GM23338 (cell line): ENCODE data around the gene JPH3.

ENCODE experiments used
- CREB1 ChIP-seq: fragments of 250-450 bp; sonication (Bioruptor Pico); IDR thresholded peaks from 2 replicates; pipeline ENCODE4 v1.5.0; 2020; ENCODE audit warnings: low read depth, mild to moderate bottlenecking, moderate library complexity
- EZH2 ChIP-seq: fragments of 200-600 bp; sonication (generic); IDR thresholded peaks from one replicate; pipeline ENCODE4 v1.8.0; 2017; ENCODE audit warnings: antibody characterized with exemption, mild to moderate bottlenecking, low read depth; ENCODE audit not compliant: unreplicated experiment
- EZH2phosphoT487 ChIP-seq: fragments of 200-600 bp; sonication (generic); IDR thresholded peaks from one replicate; pipeline ENCODE4 v1.8.1; 2018; ENCODE audit warnings: antibody characterized with exemption; ENCODE audit not compliant: unreplicated experiment
- JUNB ChIP-seq: IDR thresholded peaks from one replicate; pipeline ENCODE4 v1.6.1; 2016; ENCODE audit warnings: antibody characterized with exemption; ENCODE audit not compliant: unreplicated experiment
- POLR2AphosphoS5 ChIP-seq: IDR thresholded peaks from 2 replicates; pipeline ENCODE4 v1.6.1; 2016; ENCODE audit warnings: antibody characterized with exemption, low read depth
- ZNF114 ChIP-seq: fragments of 250-450 bp; sonication (Bioruptor Pico); IDR thresholded peaks from 2 replicates; pipeline ENCODE4 v1.5.0; 2020; ENCODE audit warnings: mild to moderate bottlenecking, moderate library complexity
- TF ChIP-seq, protein P1 (sequence below), 2 experiments: fragments of 200-600 bp in 1 of 2; sonication (generic) in 1 of 2; conservative IDR thresholded peaks; 2 replicates each; pipeline versions ENCODE4 v1.5.1 to v1.6.1; 2016 to 2017; ENCODE audit warnings: antibody characterized with exemption in 2 of 2, low read depth in 2 of 2, mild to moderate bottlenecking in 2 of 2, moderate library complexity in 1 of 2
- TF ChIP-seq, protein P2 (sequence below): IDR thresholded peaks from one replicate; pipeline ENCODE4 v1.6.1; 2018; ENCODE audit warnings: antibody characterized with exemption; ENCODE audit not compliant: unreplicated experiment

DNA sequence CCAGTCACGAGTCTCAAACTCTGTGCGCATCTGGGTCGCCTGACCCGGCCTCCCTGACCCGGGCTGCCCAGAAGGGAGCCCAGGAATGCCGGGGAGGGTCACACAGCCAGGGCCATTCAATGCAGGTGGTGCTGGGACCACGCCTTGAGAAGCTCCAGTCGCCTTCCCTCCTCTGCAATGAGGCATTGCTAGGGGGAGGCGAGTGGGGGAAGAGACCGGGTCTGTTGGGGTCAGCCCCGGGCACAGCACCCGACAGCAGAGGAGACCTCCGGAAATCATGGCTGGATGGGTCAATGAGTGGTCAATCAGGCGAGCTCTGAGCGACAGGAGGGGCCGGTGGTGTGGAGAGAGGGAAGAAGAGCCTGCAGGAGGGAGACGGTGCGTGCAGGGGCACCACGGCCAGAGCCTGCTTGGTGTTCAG, 13.3 kb downstream of the JPH3 start:
- TF ChIP-seq, protein P1, sequence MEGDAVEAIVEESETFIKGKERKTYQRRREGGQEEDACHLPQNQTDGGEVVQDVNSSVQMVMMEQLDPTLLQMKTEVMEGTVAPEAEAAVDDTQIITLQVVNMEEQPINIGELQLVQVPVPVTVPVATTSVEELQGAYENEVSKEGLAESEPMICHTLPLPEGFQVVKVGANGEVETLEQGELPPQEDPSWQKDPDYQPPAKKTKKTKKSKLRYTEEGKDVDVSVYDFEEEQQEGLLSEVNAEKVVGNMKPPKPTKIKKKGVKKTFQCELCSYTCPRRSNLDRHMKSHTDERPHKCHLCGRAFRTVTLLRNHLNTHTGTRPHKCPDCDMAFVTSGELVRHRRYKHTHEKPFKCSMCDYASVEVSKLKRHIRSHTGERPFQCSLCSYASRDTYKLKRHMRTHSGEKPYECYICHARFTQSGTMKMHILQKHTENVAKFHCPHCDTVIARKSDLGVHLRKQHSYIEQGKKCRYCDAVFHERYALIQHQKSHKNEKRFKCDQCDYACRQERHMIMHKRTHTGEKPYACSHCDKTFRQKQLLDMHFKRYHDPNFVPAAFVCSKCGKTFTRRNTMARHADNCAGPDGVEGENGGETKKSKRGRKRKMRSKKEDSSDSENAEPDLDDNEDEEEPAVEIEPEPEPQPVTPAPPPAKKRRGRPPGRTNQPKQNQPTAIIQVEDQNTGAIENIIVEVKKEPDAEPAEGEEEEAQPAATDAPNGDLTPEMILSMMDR (conservative IDR thresholded peaks at IDR 0.05; ENCODE audit: low read depth in 2 of 2) = no peak
- TF ChIP-seq CREB1 (CRISPR knock-in tag) (no peak), EZH2 (no peak), POLR2AphosphoS5 (no peak), ZNF114 (CRISPR knock-in tag) (no peak), JUNB (no peak), EZH2phosphoT487 (no peak)
- TF ChIP-seq, protein P2, sequence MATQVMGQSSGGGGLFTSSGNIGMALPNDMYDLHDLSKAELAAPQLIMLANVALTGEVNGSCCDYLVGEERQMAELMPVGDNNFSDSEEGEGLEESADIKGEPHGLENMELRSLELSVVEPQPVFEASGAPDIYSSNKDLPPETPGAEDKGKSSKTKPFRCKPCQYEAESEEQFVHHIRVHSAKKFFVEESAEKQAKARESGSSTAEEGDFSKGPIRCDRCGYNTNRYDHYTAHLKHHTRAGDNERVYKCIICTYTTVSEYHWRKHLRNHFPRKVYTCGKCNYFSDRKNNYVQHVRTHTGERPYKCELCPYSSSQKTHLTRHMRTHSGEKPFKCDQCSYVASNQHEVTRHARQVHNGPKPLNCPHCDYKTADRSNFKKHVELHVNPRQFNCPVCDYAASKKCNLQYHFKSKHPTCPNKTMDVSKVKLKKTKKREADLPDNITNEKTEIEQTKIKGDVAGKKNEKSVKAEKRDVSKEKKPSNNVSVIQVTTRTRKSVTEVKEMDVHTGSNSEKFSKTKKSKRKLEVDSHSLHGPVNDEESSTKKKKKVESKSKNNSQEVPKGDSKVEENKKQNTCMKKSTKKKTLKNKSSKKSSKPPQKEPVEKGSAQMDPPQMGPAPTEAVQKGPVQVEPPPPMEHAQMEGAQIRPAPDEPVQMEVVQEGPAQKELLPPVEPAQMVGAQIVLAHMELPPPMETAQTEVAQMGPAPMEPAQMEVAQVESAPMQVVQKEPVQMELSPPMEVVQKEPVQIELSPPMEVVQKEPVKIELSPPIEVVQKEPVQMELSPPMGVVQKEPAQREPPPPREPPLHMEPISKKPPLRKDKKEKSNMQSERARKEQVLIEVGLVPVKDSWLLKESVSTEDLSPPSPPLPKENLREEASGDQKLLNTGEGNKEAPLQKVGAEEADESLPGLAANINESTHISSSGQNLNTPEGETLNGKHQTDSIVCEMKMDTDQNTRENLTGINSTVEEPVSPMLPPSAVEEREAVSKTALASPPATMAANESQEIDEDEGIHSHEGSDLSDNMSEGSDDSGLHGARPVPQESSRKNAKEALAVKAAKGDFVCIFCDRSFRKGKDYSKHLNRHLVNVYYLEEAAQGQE = no peak
